Measurements from ENCODE around the gene ZNF740.
A peak's percentile ranks its signal among the peaks of the same experiment; 100 is the strongest.

Gene ZNF740

DNA sequence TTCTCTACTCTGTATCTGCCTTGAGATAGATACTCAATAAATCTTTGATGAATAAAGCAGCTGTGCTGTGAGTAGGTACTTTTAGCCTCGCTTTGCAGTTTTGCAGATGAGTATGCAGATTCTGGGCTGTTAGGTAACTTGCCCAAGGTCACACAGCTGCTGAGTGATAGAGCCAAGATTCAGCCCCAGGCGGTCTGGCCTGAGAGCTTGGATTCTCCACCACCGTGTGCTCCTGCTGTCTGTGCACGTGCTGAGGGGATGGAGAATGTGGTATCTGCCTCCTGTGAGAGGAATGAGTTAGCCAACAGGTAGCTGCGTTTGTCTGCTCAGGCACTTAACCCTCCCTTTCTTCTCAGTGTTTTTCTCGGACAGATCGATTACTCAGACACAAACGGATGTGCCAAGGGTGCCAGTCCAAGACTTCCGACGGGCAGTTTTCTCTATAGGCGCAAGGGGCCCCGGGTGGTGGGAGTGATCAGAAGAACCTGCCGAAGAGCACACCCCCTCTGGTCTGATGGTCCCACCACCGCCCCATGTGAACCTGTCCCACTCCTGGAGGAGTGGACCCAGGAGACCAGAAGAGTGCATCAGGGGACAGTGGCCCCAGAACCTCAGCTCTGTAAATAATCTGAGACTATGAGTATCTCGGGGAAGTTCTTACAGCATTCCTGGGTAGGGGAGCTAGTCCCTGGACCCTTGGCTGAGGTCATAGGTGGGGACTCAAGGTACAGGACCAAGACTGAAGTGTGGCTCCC is 6.8 kb downstream of the ZNF740 start:
- no peak overlapping the region for H3K4me3 ChIP-seq (replicated peaks; ENCODE audit: low read depth, low read length)
- TF ChIP-seq, protein P1, sequence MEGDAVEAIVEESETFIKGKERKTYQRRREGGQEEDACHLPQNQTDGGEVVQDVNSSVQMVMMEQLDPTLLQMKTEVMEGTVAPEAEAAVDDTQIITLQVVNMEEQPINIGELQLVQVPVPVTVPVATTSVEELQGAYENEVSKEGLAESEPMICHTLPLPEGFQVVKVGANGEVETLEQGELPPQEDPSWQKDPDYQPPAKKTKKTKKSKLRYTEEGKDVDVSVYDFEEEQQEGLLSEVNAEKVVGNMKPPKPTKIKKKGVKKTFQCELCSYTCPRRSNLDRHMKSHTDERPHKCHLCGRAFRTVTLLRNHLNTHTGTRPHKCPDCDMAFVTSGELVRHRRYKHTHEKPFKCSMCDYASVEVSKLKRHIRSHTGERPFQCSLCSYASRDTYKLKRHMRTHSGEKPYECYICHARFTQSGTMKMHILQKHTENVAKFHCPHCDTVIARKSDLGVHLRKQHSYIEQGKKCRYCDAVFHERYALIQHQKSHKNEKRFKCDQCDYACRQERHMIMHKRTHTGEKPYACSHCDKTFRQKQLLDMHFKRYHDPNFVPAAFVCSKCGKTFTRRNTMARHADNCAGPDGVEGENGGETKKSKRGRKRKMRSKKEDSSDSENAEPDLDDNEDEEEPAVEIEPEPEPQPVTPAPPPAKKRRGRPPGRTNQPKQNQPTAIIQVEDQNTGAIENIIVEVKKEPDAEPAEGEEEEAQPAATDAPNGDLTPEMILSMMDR (IDR thresholded peaks at IDR 0.05; ENCODE audit: low read depth, low read length, missing control alignments): no peak
- DNase-seq (ENCODE audit: extremely low read depth, low read depth): no peak

- TF ChIP-seq, protein P1 (IDR thresholded peaks at IDR 0.05; ENCODE audit: low read depth, low read length, missing control alignments): peak; percentile 86
- H3K4me3 ChIP-seq (replicated peaks; ENCODE audit: low read depth, low read length): no peak overlapping the region
- DNase-seq (ENCODE audit: extremely low read depth, low read depth): no peak
Measured at GRCh38 chr12:53190108-53190729, 9.7 kb downstream of the ZNF740 start.

GRCh38 chr12:53191096-53191884 is 10.8 kb downstream of the ZNF740 start:
- TF ChIP-seq, protein P1 (IDR thresholded peaks at IDR 0.05; ENCODE audit: low read depth, low read length, missing control alignments): no peak
- DNase-seq (ENCODE audit: extremely low read depth, low read depth): no peak
- no peak overlapping the region for H3K4me3 ChIP-seq (replicated peaks; ENCODE audit: low read depth, low read length)

GRCh38 chr12:53191885-53192530 is 11.5 kb downstream of the ZNF740 start:
- TF ChIP-seq, protein P1 (IDR thresholded peaks at IDR 0.05; ENCODE audit: low read depth, low read length, missing control alignments): no peak
- DNase-seq (ENCODE audit: extremely low read depth, low read depth): no peak
- no peak overlapping the region for H3K4me3 ChIP-seq (replicated peaks; ENCODE audit: low read depth, low read length)

GRCh38 chr12:53192531-53193021 is 12.1 kb downstream of the ZNF740 start:
- no peak for DNase-seq (ENCODE audit: extremely low read depth, low read depth)
- TF ChIP-seq, protein P1 (IDR thresholded peaks at IDR 0.05; ENCODE audit: low read depth, low read length, missing control alignments): no peak
- H3K4me3 ChIP-seq (replicated peaks; ENCODE audit: low read depth, low read length): no peak overlapping the region

DNA sequence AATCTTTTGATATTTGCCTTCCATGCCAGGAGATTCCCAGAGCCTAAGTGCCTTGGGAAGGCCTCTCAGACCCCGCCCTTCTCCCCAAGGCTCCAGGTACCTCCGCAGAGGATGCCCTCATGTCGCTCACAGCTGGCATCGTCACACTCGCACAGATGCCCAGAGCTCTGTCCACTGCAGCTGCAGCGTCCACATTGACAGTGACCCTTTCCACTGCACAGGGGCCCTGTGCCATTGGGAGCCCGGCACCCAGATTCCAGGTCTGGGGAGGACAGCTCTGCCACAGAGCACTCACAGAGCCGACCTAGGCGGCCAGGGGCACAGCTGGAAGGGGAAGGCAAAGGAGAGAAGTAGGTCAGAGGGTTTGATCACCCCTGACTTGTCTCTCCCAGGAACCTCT is 12.5 kb downstream of the ZNF740 start:
- DNase-seq (ENCODE audit: extremely low read depth, low read depth): no peak
- TF ChIP-seq, protein P1 (IDR thresholded peaks at IDR 0.05; ENCODE audit: low read depth, low read length, missing control alignments): no peak
- H3K4me3 ChIP-seq (replicated peaks; ENCODE audit: low read depth, low read length): no peak overlapping the region
